Measurements from ENCODE around the gene BTBD10.

The BTBD10 gene

GRCh38 chr11:13378316-13378715, 84.7 kb downstream of the BTBD10 start:
- no peak for TF ChIP-seq CTCF (IDR thresholded peaks at IDR 0.05; ENCODE audit: insufficient read depth, low read length, poor library complexity, severe bottlenecking)
- no peak for TF ChIP-seq EZH2phosphoT487 (conservative IDR thresholded peaks at IDR 0.05; ENCODE audit: low read length)
- H3K79me2 ChIP-seq (ENCODE audit: insufficient read depth, low read length), result no peaks in the 10 kb centered on the region
- no peaks in the 10 kb centered on the region for H3K36me3 ChIP-seq (ENCODE audit: low read length)
- H3K4me2 ChIP-seq (ENCODE audit: low read depth, low read length, poor library complexity, severe bottlenecking), result no peak overlapping the region
- no peak overlapping the region for H2AFZ ChIP-seq (ENCODE audit: low read depth, low read length, severe bottlenecking)
- no peak overlapping the region for H3K9ac ChIP-seq (ENCODE audit: low read length)
- H3F3A ChIP-seq (ENCODE audit: insufficient read depth), result no peaks in the 10 kb centered on the region
- H3K4me3 ChIP-seq (ENCODE audit: insufficient read depth, low read length, poor library complexity, severe bottlenecking), result no peak overlapping the region
- no peaks in the 10 kb centered on the region for H3K9me3 ChIP-seq (ENCODE audit: insufficient read depth, low read length)
- H3K9me2 ChIP-seq (replicated peaks; ENCODE audit: insufficient read depth, low read length), result no peaks in the 10 kb centered on the region
- H3K27me3 ChIP-seq (ENCODE audit: low read length), result no peaks in the 10 kb centered on the region
- H3K27ac ChIP-seq (ENCODE audit: low read depth, low read length), result no peak overlapping the region
- no peaks in the 10 kb centered on the region for H4K20me1 ChIP-seq (ENCODE audit: low read depth, low read length)

GRCh38 chr11:13376838-13377237, 86.2 kb downstream of the BTBD10 start:
- Histone ChIP-seq H3F3A (ENCODE audit: insufficient read depth) (no peaks in the 10 kb centered on the region), H3K27ac (ENCODE audit: low read depth, low read length) (no peak overlapping the region)

GRCh38 chr11:13376402-13376801, 86.6 kb downstream of the BTBD10 start:
- H3K79me2 ChIP-seq (ENCODE audit: insufficient read depth, low read length), result no peaks in the 10 kb centered on the region
- H3K9me2 ChIP-seq (replicated peaks; ENCODE audit: insufficient read depth, low read length), result no peaks in the 10 kb centered on the region
- no peaks in the 10 kb centered on the region for H3K9me3 ChIP-seq (ENCODE audit: insufficient read depth, low read length)
- TF ChIP-seq EZH2phosphoT487 (conservative IDR thresholded peaks at IDR 0.05; ENCODE audit: low read length) (no peak), CTCF (IDR thresholded peaks at IDR 0.05; ENCODE audit: insufficient read depth, low read length, poor library complexity, severe bottlenecking) (no peak)
- H3K4me2 ChIP-seq (ENCODE audit: low read depth, low read length, poor library complexity, severe bottlenecking), result no peak overlapping the region
- no peak overlapping the region for H2AFZ ChIP-seq (ENCODE audit: low read depth, low read length, severe bottlenecking)
- no peak overlapping the region for H3K4me3 ChIP-seq (ENCODE audit: insufficient read depth, low read length, poor library complexity, severe bottlenecking)
- H3K36me3 ChIP-seq (ENCODE audit: low read length), result no peaks in the 10 kb centered on the region
- no peaks in the 10 kb centered on the region for H3K27me3 ChIP-seq (ENCODE audit: low read length)
- H3F3A ChIP-seq (ENCODE audit: insufficient read depth), result no peaks in the 10 kb centered on the region
- no peaks in the 10 kb centered on the region for H4K20me1 ChIP-seq (ENCODE audit: low read depth, low read length)
- no peak overlapping the region for H3K9ac ChIP-seq (ENCODE audit: low read length)
- no peak overlapping the region for H3K27ac ChIP-seq (ENCODE audit: low read depth, low read length)

More at GRCh38 chr11:13376838-13377237, 86.2 kb downstream of the BTBD10 start:
- Histone ChIP-seq H3K79me2 (ENCODE audit: insufficient read depth, low read length) (no peaks in the 10 kb centered on the region), H4K20me1 (ENCODE audit: low read depth, low read length) (no peaks in the 10 kb centered on the region), H3K9ac (ENCODE audit: low read length) (no peak overlapping the region), H3K36me3 (ENCODE audit: low read length) (no peaks in the 10 kb centered on the region), H2AFZ (ENCODE audit: low read depth, low read length, severe bottlenecking) (no peak overlapping the region), H3K4me3 (ENCODE audit: insufficient read depth, low read length, poor library complexity, severe bottlenecking) (no peak overlapping the region), H3K27me3 (ENCODE audit: low read length) (no peaks in the 10 kb centered on the region), H3K9me2 (replicated peaks; ENCODE audit: insufficient read depth, low read length) (no peaks in the 10 kb centered on the region), H3K9me3 (ENCODE audit: insufficient read depth, low read length) (no peaks in the 10 kb centered on the region), H3K4me2 (ENCODE audit: low read depth, low read length, poor library complexity, severe bottlenecking) (no peak overlapping the region)
- TF ChIP-seq EZH2phosphoT487 (conservative IDR thresholded peaks at IDR 0.05; ENCODE audit: low read length) (no peak), CTCF (IDR thresholded peaks at IDR 0.05; ENCODE audit: insufficient read depth, low read length, poor library complexity, severe bottlenecking) (no peak)
